GM18499 (cell line): ENCODE results near the gene SMIM21.

Experiments used
- ATAC-seq: cut with Tn5 transposase; IDR thresholded peaks from one replicate; pipeline ENCODE4 v1.9.1; 2021; ENCODE audit warnings: moderate number of reproducible peaks; ENCODE audit not compliant: insufficient read depth, unreplicated experiment

Gene SMIM21

DNA sequence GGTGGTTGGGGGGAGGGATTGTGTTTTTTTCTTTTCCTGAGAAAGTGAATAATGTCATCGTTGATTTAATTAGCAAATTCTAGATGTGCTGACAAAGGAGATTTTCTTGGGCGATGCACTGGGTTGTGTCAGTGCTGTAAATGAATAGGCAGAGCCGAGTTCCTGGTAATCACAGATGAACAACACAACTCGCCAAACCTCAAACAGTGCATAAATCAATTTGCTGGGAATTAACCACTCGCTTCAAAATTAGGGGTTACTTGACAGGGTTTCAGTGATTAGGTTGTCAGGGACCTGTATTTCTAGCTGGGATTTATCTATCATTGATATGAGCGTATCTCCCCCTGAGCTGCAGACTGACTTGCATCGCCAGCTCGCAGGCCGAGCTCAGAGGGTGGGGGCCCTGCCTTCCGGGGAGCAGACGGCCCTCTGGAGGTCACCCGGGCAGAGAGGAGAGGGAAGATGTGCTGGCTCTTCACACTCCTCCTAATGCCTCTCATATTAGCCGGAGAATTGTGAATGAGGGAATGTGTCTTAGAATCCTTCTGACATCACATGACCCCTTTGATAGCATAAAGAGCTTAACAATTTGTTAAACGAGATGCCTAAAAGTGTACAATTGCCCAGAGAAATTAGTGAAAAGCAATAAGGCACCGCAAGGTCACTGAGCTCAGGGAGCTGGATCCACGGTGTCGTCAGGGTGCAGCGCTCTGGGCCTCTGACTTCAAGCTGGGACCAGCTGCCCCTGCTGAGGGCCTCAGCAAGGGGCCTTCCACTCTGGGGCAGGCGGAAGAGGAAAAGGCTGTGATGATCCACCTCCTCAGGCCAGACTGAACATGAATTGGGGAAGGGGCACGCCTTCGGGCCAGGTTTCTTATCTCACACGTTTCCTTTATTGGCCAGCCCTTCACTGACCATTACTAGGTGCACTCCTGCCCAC lies 48.9 kb downstream of the SMIM21 start:
- ATAC-seq: no peak

- no peak for ATAC-seq
These were observed 49.6 kb downstream of the SMIM21 start for GRCh38 chr18:75377926-75378325.

GRCh38 chr18:75377258-75377657 lies 50.2 kb downstream of the SMIM21 start:
- no peak for ATAC-seq

GRCh38 chr18:75376004-75376403 lies 51.5 kb downstream of the SMIM21 start:
- ATAC-seq: no peak

- ATAC-seq: no peak
These were observed 52.2 kb downstream of the SMIM21 start for GRCh38 chr18:75375341-75375740.

DNA sequence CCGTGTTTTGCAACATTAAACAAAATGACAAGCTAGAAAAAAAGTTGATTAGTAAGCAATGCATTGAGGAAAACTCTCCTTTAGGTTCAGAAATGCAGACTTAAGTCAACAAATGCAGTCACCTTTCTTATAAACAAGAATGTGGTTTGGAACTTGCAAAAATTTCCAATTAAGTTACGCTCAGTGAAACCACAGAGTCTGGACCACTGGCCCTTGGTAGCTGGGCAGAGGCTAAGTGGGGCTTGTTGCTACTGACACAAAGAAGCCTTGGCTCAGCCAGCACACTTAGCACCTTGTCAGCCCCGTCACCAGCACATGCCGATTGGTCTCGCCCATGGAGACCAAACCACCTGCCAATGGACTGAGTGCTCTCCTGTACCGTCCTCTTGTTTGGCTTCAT lies 53.0 kb downstream of the SMIM21 start:
- ATAC-seq: no peak

GRCh38 chr18:75369026-75369721 lies 58.3 kb downstream of the SMIM21 start:
- no peak for ATAC-seq

DNA sequence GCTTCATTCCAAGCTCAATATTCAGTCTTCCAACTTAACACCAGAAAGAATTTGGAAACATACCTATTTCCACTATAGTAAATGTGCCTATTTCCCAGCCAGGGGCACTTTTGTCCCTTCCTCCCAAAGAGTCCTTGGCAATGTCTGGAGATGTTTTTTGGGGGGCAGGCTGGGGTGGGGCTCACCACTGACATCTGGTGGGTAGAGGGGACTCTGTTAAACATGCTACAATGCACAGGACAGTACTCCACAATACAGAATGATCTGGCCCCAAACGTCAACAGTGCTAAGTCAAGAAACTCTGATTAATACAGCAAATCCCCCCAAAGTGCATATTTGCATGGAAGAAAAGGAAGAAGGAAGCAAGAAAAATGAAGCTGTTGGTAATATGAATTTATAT lies 61.7 kb downstream of the SMIM21 start:
- no peak for ATAC-seq

- ATAC-seq: no peak
These were observed 62.3 kb downstream of the SMIM21 start for GRCh38 chr18:75365254-75365629.

- no peak for ATAC-seq
These were observed 62.8 kb downstream of the SMIM21 start for GRCh38 chr18:75364512-75365253.

DNA sequence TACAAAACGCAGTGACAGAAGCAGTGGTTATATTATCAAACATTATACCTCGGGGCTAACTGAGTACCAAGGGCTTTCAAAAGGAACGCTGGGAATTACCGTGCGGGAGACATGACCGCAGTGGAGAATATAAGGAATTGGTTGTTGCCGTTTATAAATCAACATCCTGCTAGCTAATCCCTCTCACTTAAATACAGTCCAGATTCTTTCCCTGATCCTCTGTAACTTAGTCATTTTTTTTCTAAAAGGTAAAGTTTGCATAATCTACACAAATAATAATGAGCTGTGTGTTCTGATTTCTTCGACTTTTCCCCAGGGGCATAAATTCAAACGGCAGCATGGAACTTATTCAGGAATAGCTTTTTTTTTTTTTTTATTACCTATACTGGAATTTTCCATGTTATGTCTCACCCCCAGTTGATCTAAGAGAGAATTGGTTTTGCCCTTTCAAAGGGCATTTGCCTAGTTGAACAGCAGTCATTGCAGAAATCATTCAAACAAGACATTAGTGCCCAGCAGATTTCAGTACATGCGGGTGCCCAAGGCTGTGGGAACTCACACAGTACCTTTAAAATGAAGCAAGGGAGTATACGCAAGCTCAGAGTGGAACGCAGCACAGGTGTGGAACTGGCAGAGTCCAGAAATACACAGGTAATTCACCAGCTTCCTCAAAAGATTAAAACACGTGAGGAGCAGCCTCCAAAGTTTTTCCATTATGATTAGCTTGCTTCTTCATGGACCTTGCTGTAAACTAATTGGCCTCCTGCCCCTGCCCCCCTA lies 63.9 kb downstream of the SMIM21 start:
- no peak for ATAC-seq

DNA sequence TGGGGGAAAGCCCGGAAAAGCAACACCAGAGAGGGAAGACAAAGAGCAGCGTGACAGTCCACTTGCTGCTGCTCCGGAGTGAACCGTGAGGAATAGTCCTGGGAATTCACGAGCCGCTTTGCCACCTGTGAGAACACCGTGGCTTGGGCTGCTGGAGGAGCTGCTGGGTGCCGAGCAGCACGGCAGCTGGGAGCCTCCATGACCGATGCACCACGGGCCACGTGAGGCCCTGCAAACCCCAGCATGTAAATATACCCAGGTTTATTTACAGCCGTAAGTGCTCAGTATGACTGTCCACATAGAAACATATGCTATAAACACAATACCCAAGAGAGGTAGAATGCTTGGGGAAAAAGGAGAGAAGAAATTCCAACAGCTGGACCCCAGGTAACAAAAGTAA lies 65.1 kb downstream of the SMIM21 start:
- ATAC-seq: no peak

GRCh38 chr18:75360941-75361340 lies 66.6 kb downstream of the SMIM21 start:
- ATAC-seq: no peak

DNA sequence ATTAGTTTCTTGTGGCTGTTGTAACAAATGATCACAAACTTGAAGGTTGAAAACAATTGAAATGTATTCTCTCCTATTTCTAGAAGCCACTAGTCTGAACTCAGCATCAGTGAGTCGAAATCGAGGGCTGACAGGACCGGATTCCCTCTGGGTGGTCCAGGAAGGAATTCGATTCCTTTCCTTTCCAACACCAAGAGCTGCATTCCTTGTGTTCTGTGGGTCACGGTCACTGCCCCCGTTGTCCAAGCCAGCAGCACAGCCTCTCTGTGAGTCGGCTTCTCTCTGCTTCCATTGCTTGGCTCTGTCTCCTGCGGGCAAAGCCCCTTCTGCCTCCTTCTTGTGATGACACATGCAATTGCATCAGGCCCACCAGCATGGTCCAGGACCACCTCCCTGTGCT lies 67.3 kb downstream of the SMIM21 start:
- no peak for ATAC-seq
